A549 treated with AZD2906 at 1 μM for 4 hours (cell line): Measurements from ENCODE around the gene TOMT. TPM values are rescaled to one million over a fixed set of nuclear protein-coding genes. Genes with fewer than 3 reads are reported as not detected.

ENCODE experiments used
- total RNA-seq: library from RNA; stranded (reverse); fragments of 200-300 nt; extraction: Qiagen RNA extraction; gene quantifications from 5 replicates; pipeline ENCODE4 v1.2.3, GENCODE V29; 2022

Gene TOMT, protein sequence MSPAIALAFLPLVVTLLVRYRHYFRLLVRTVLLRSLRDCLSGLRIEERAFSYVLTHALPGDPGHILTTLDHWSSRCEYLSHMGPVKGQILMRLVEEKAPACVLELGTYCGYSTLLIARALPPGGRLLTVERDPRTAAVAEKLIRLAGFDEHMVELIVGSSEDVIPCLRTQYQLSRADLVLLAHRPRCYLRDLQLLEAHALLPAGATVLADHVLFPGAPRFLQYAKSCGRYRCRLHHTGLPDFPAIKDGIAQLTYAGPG
- total RNA-seq: not detected in 5 replicates

DNA sequence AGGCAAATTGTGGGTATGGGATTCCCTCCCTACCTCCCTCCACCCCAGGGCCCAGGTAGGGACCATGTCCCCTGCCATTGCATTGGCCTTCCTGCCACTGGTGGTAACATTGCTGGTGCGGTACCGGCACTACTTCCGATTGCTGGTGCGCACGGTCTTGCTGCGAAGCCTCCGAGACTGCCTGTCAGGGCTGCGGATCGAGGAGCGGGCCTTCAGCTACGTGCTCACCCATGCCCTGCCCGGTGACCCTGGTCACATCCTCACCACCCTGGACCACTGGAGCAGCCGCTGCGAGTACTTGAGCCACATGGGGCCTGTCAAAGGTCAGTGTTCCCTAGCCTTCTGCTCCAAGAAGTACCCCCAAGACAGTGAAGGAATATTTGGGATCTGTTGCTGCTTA is at the start of gene TOMT:
Gene TOMT (plus strand): TSS at position 37 of the 400 bp plus-strand sequence. CDS start 28 bp downstream, at position 65.

DNA sequence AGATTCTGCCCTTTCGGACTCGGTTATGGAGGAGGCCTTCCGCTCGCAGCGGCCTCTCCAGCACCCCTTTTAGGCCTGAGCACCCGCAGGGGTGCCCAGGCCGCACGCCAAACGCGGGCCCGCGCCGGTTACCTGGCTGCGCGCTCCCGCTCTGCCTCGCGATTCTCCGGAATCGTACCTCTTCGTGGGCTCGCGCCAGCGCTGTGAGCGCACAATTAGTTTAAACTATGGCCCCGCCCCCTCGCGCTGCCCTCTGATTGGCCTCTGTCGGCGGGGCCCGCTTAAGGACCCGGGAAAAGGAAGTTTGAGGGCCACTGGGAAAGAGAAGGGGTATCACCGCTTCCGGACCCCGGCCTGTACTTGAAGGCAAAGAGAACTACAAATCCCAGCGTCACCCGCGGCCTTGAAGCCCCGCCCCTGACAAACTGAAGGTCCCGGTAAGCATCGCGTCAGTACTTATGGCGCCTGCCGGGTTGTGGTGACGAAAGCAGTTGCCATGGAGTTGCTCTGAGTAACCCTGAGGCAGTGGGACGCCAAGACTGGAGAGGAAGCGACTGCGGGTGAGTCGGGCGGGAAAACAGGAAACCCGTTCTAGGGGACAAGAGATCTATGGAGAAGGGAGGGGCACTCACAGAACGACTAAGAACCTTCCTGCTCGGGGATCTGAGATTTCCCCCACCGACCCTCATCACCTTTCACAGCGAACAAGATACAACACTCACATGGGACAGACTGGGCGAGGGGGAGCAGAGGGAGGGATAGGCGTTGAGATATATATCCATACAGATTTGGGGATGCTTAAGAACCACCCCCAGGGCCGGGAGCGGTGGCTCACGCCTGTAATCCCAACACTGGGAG is 25.2 kb upstream of the TOMT start, which contains the start of the genes LRRC51 and NUMA1:
Gene LRRC51 (plus strand): TSS at position 525 of the 858 bp plus-strand sequence. CDS start 8,234 bp downstream, outside the sequence.
Gene NUMA1 (minus strand): TSS at position 217 of the 858 bp plus-strand sequence. CDS start 44,599 bp downstream, outside the sequence.

DNA sequence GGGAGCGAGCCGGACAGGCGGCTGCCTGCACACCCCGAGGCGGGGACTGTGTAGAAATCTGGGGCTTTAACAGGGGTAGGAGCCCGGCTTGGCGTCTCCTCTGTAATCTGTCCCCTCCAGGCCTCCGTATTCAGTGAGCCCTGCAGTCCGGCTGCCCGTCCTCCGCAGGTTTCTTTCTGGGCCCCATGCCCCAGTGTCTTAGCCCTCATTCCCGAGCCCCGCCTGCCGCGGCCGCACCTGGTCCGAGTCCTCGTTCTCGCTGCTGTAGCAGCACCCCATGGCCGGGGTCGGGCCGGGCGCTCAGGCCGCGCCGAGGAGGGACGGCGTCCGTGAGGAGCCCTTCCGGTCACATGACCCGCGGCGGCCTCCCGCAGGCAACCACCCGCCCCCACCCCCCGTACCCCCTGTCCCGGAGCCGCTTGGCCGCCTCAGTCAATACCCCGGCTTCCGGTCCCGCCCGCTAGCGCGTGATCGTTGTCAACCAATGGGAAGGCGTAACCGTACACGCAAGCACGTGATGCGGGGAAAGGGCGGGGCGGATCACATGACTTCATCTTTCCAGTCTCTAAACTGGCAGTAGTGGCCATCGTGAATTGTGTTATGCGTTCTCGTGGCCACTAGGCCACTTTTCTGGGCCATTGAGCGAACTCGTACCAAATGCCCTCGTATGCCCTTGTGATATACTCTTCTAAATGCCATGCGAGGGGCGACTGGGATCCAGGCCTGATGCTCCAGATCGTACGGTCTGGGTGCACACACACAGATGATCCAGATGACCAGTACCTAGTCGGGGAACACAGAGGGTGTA is 2.6 kb upstream of the TOMT start, which contains the start of gene LAMTOR1:
Gene LAMTOR1 (minus strand): TSS at position 352 of the 808 bp plus-strand sequence. CDS start 73 bp downstream, at position 279.

DNA sequence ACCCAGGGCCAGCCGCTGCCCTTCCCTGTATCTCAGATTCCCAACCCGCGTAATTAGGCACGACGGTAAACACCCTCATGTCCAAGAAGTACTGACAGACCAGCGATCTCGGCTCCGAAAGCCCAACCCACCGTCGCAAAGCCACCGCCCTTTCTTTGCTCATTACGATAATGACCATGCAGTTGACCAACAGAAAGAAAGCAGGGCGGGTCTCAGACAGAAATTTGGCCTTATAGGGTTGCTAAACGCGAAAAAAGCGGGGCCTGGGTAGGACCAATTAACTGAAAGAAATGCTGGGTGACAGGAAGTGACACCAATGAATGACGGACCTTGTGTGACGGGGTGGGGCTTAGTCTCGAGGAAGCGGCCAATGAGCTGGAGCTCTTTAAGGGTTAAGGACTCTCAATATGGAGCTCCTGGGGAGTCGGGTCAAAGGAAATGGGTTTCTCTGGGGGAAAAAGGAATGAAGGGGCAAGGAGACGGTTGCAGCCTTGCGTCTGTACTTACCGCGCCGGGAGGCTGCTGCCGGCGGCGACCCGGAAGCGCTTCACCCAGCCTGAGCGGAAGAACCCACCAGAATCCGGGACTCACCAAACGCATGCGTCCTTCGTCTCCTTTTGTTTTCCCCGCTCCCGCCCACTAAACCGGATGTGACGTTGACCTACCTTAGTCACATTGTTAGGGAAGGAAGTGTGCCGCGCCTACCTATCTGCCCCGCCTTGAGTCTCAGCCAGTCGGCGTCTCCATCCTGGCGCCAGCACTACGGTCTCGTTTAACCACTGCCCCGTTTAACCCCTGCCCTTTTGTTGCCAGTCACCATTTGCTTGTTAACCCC is 6.6 kb downstream of the TOMT start, which contains the start of gene ANAPC15:
Gene ANAPC15 (minus strand): TSS at position 553 of the 835 bp plus-strand sequence. CDS start 1,419 bp downstream, outside the sequence.

DNA sequence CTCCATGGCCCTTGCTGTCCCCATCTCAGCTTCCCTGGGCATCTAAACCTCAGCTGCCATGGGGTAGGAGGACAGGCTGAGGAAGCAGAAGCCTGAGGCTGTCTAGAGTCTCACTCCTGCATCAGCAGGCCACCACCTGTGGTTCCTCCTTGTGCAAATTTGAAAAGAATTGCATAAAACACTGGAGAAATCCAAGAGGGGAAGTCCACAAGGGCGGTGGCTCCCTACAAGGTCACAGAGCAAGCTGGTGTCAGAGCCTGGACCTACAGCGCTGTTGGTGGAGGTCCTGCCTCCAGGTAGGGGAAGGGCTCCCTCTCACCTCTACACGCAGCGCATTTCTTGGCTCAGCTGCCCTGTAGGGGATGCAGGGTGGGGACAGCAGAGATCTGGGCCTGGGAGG is 29.7 kb downstream of the TOMT start, which contains the start of gene FOLR3:
Gene FOLR3 (plus strand): TSS at position 253 of the 400 bp plus-strand sequence. CDS start 228 bp downstream, outside the sequence.

Other genes starting within 250 kb of the TOMT start
- not detected in 5 replicates for gene DEFB131B, start 227.5 kb upstream of the TOMT start, total RNA-seq
- 3.1 to 3.6 TPM (median 3.2 TPM) in 5 replicates for gene XNDC1N, start 177.3 kb upstream of the TOMT start, total RNA-seq
- 42.4 to 45.8 TPM (median 45.4 TPM) in 5 replicates for gene RNF121, start 176.9 kb upstream of the TOMT start, total RNA-seq
- gene IL18BP, start 107.0 kb upstream of the TOMT start, total RNA-seq: 2.2 to 2.9 TPM (median 2.8 TPM) in 5 replicates
- 58.7 to 69.7 TPM (median 62.4 TPM) in 5 replicates for gene NUMA1, start 25.4 kb upstream of the TOMT start, total RNA-seq
- 6.9 to 8.7 TPM (median 7.7 TPM) in 5 replicates for gene LRRC51, start 25.1 kb upstream of the TOMT start, total RNA-seq
- gene LAMTOR1, start 2.6 kb upstream of the TOMT start, total RNA-seq: 124 to 159 TPM (median 142 TPM) in 5 replicates
- 76.2 to 90.1 TPM (median 88.6 TPM) in 5 replicates for gene ANAPC15, start 6.8 kb downstream of the TOMT start, total RNA-seq
- 0.17 to 0.34 TPM (median 0.25 TPM) in 3 of 5 replicates, not detected in the others for gene FOLR3, start 29.8 kb downstream of the TOMT start, total RNA-seq
- gene FOLR1, start 86.2 kb downstream of the TOMT start, total RNA-seq: 0.06 to 0.21 TPM (median 0.09 TPM) in 5 replicates
- gene FOLR2, start 110.9 kb downstream of the TOMT start, total RNA-seq: not detected in 5 replicates
- 52.9 to 78.0 TPM (median 63.8 TPM) in 5 replicates for gene INPPL1, start 118.8 kb downstream of the TOMT start, total RNA-seq
- not detected in 5 replicates for gene PHOX2A, start 138.3 kb downstream of the TOMT start, total RNA-seq